Measurements from ENCODE around the gene NEGR1.

NEGR1 gene

GRCh38 chr1:71647513-71648300, 634.6 kb downstream of the NEGR1 start:
- in situ Hi-C loops (cut with MboI; ENCODE audit: low sequenced_read_pairs): no loop called here

GRCh38 chr1:71645015-71645414, 637.3 kb downstream of the NEGR1 start:
- in situ Hi-C loops (cut with MboI; ENCODE audit: low sequenced_read_pairs): no loop called here

- in situ Hi-C loops (cut with MboI; ENCODE audit: low sequenced_read_pairs): no loop called here
Measured at GRCh38 chr1:71641903-71642302, 640.4 kb downstream of the NEGR1 start.

- in situ Hi-C loops (cut with MboI; ENCODE audit: low sequenced_read_pairs): no loop called here
Measured at GRCh38 chr1:71640998-71641397, 641.3 kb downstream of the NEGR1 start.

GRCh38 chr1:71640116-71640515, 642.2 kb downstream of the NEGR1 start:
- in situ Hi-C loops (cut with MboI; ENCODE audit: low sequenced_read_pairs): no loop called here

GRCh38 chr1:71638081-71638766, 644.1 kb downstream of the NEGR1 start:
- in situ Hi-C loops (cut with MboI; ENCODE audit: low sequenced_read_pairs): no loop called here

GRCh38 chr1:71635568-71635967, 646.8 kb downstream of the NEGR1 start:
- in situ Hi-C loops (cut with MboI; ENCODE audit: low sequenced_read_pairs): no loop called here

GRCh38 chr1:71634159-71634558, 648.2 kb downstream of the NEGR1 start:
- in situ Hi-C loops (cut with MboI; ENCODE audit: low sequenced_read_pairs): no loop called here

- in situ Hi-C loops (cut with MboI; ENCODE audit: low sequenced_read_pairs): no loop called here
Measured at GRCh38 chr1:71630073-71630472, 652.3 kb downstream of the NEGR1 start.

- in situ Hi-C loops (cut with MboI; ENCODE audit: low sequenced_read_pairs): no loop called here
Measured at GRCh38 chr1:71625004-71625403, 657.3 kb downstream of the NEGR1 start.

- in situ Hi-C loops (cut with MboI; ENCODE audit: low sequenced_read_pairs): no loop called here
Measured at GRCh38 chr1:71623888-71624287, 658.5 kb downstream of the NEGR1 start.

- in situ Hi-C loops (cut with MboI; ENCODE audit: low sequenced_read_pairs): no loop called here
Measured at GRCh38 chr1:71621785-71622184, 660.6 kb downstream of the NEGR1 start.

GRCh38 chr1:71618766-71619530, 663.4 kb downstream of the NEGR1 start:
- in situ Hi-C loops (cut with MboI; ENCODE audit: low sequenced_read_pairs): no loop called here

- in situ Hi-C loops (cut with MboI; ENCODE audit: low sequenced_read_pairs): no loop called here
Measured at GRCh38 chr1:71618191-71618590, 664.1 kb downstream of the NEGR1 start.

GRCh38 chr1:71610476-71610875, 671.9 kb downstream of the NEGR1 start:
- in situ Hi-C loops (cut with MboI; ENCODE audit: low sequenced_read_pairs): no loop called here

GRCh38 chr1:71603044-71603776, 679.1 kb downstream of the NEGR1 start:
- in situ Hi-C loops (cut with MboI; ENCODE audit: low sequenced_read_pairs): no loop called here

GRCh38 chr1:71600023-71600422, 682.3 kb downstream of the NEGR1 start:
- in situ Hi-C loops (cut with MboI; ENCODE audit: low sequenced_read_pairs): no loop called here

- in situ Hi-C loops (cut with MboI; ENCODE audit: low sequenced_read_pairs): no loop called here
Measured at GRCh38 chr1:71599306-71599705, 683.0 kb downstream of the NEGR1 start.

GRCh38 chr1:71593523-71593922, 688.8 kb downstream of the NEGR1 start:
- in situ Hi-C loops (cut with MboI; ENCODE audit: low sequenced_read_pairs): no loop called here

GRCh38 chr1:71592646-71593274, 689.6 kb downstream of the NEGR1 start:
- in situ Hi-C loops (cut with MboI; ENCODE audit: low sequenced_read_pairs): no loop called here

GRCh38 chr1:71589005-71589404, 693.3 kb downstream of the NEGR1 start:
- in situ Hi-C loops (cut with MboI; ENCODE audit: low sequenced_read_pairs): no loop called here
